GM12878 (cell line): ENCODE data around the gene PARVA. TPM values are rescaled to one million over a fixed set of nuclear protein-coding genes. Genes with fewer than 3 reads are reported as not detected.

ENCODE experiments used
- BCL11A ChIP-seq: IDR thresholded peaks from 2 replicates; pipeline ENCODE4 v1.6.1; 2011; ENCODE audit warnings: low read depth, low read length
- EP300 ChIP-seq, 2 experiments: fragments of 150-350 bp in 1 of 2; IDR thresholded peaks; 2 replicates each; pipeline ENCODE4 v1.6.1; 2011 to 2012; ENCODE audit warnings: low read depth in 2 of 2, low read length in 2 of 2, borderline replicate concordance in 1 of 2, improper control_type of control experiment in 1 of 2, inconsistent platforms in 1 of 2; ENCODE audit not compliant: control insufficient read depth in 1 of 2
- FOXM1 ChIP-seq: IDR thresholded peaks from 2 replicates; pipeline ENCODE4 v1.6.1; 2012; ENCODE audit warnings: low read depth, mild to moderate bottlenecking, inconsistent platforms, low read length, moderate library complexity
- PAX5 ChIP-seq: IDR thresholded peaks from 2 replicates; pipeline ENCODE4 v1.6.1; 2011; ENCODE audit warnings: low read depth, low read length, borderline replicate concordance
- TCF7 ChIP-seq: IDR thresholded peaks from 2 replicates; pipeline ENCODE4 v1.6.1; 2014; ENCODE audit warnings: antibody characterized with exemption, borderline replicate concordance
- polyA plus RNA-seq, 11 experiments: library from polyadenylated mRNA; depleted of rRNA in 4 of 11; unstranded in 6 of 11; stranded (reverse) in 5 of 11; fragments of >200 nt; fragmentation: Nextera tagmentation in 4 of 11; fragmentation: Illumina TruSeq in 1 of 11; extraction: Ambion mirVana in 4 of 11; extraction: Trizol in 1 of 11; gene quantifications; 1 replicate in 1 of 11; 2 replicates in 10 of 11; pipeline versions ENCODE4 v1.2.1 to v1.2.3, GENCODE V29; 2011 to 2016; ENCODE audit warnings: inconsistent platforms in 2 of 11, missing spikeins in 2 of 11, low read depth in 1 of 11
- total RNA-seq, 4 experiments: library from RNA; depleted of rRNA in 3 of 4; stranded (reverse); fragments of >200 nt in 3 of 4; fragmentation: Illumina TruSeq in 1 of 4; extraction: Trizol in 1 of 4; gene quantifications; 2 replicates each; pipeline versions ENCODE4 v1.2.1 to v1.2.3, GENCODE V29; 2013 to 2021
- TF ChIP-seq, protein P1 (sequence below): IDR thresholded peaks from 2 replicates; pipeline ENCODE4 v1.6.1; 2011; ENCODE audit warnings: low read depth, mild to moderate bottlenecking, low read length, moderate library complexity, borderline replicate concordance; ENCODE audit errors: extremely low read depth
- TF ChIP-seq, protein P2 (sequence below): IDR thresholded peaks from 2 replicates; pipeline ENCODE4 v1.6.1; 2011; ENCODE audit warnings: low read depth, low read length, improper control_type of control experiment, borderline replicate concordance
- TF ChIP-seq, protein P3 (sequence below): fragments of 450-650 bp; IDR thresholded peaks from 2 replicates; pipeline ENCODE4 v1.6.1; 2018; ENCODE audit warnings: borderline replicate concordance, mild to moderate bottlenecking; ENCODE audit not compliant: partially characterized antibody

The PARVA gene
- total and polyA plus RNA-seq, 10 of the 15 experiments (the other 5 are each of a cell fraction or from before 2014, with no cell fraction given) = 0.01 to 0.44 (median 0.03) TPM; not detected in 7

DNA sequence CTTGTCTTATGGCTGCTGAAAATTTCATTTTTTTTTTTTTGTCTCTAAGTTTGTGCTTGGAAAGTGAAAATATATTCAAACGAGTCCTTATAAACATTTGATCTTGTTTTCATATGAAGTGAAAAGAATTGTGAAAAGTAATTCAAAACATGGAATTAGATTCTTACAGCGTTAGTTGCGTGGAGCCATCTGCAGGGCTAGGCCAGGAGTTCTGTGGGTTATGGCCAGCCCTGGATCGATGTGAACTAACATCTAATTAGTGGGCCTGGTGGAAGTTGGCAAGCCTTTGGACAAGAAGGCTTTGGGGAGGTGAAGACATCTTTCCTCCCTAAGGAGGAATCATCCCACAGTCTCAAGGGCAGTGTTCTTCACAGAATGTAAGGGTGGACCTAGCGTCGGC lies 37.2 kb downstream of the PARVA start (continued):
- TF ChIP-seq EP300 (IDR thresholded peaks at IDR 0.05; ENCODE audit: borderline replicate concordance in 1 of 2, control insufficient read depth in 1 of 2, low read depth in 2 of 2, low read length in 2 of 2) = no peak
- TF ChIP-seq PAX5 = no peak
- TF ChIP-seq, protein P1, sequence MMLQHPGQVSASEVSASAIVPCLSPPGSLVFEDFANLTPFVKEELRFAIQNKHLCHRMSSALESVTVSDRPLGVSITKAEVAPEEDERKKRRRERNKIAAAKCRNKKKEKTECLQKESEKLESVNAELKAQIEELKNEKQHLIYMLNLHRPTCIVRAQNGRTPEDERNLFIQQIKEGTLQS = no peak
- no peak for TF ChIP-seq FOXM1
- TF ChIP-seq, protein P2, sequence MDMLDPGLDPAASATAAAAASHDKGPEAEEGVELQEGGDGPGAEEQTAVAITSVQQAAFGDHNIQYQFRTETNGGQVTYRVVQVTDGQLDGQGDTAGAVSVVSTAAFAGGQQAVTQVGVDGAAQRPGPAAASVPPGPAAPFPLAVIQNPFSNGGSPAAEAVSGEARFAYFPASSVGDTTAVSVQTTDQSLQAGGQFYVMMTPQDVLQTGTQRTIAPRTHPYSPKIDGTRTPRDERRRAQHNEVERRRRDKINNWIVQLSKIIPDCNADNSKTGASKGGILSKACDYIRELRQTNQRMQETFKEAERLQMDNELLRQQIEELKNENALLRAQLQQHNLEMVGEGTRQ = no peak
- no peak for TF ChIP-seq BCL11A
- TF ChIP-seq, protein P3, sequence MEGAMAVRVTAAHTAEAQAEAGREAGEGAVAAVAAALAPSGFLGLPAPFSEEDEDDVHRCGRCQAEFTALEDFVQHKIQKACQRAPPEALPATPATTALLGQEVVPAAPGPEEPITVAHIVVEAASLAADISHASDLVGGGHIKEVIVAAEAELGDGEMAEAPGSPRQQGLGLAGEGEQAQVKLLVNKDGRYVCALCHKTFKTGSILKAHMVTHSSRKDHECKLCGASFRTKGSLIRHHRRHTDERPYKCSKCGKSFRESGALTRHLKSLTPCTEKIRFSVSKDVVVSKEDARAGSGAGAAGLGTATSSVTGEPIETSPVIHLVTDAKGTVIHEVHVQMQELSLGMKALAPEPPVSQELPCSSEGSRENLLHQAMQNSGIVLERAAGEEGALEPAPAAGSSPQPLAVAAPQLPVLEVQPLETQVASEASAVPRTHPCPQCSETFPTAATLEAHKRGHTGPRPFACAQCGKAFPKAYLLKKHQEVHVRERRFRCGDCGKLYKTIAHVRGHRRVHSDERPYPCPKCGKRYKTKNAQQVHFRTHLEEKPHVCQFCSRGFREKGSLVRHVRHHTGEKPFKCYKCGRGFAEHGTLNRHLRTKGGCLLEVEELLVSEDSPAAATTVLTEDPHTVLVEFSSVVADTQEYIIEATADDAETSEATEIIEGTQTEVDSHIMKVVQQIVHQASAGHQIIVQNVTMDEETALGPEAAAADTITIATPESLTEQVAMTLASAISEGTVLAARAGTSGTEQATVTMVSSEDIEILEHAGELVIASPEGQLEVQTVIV = no peak
- TF ChIP-seq TCF7 = no peak
